GM10266 (cell line): Measurements from ENCODE around the gene TXLNG.

Experiments
- DNase-seq: peaks from one replicate; pipeline ENCODE4 v3.0.0; 2012; ENCODE audit errors: extremely low spot score
- CTCF ChIP-seq: IDR thresholded peaks from 2 replicates; pipeline ENCODE4 v1.5.1; 2012; ENCODE audit warnings: mild to moderate bottlenecking, low read depth; ENCODE audit not compliant: control insufficient read depth, insufficient read depth; ENCODE audit errors: missing control alignments

TXLNG gene

GRCh38 chrX:16838202-16839066 lies 52.2 kb downstream of the TXLNG start:
- DNase-seq: no peak
- TF ChIP-seq CTCF: no peak

- no peak for TF ChIP-seq CTCF
- DNase-seq: no peak
Measured at GRCh38 chrX:16839219-16839851, 53.1 kb downstream of the TXLNG start.

GRCh38 chrX:16839852-16840460 lies 53.7 kb downstream of the TXLNG start:
- no peak for DNase-seq
- no peak for TF ChIP-seq CTCF

- no peak for TF ChIP-seq CTCF
- DNase-seq: no peak
Measured at GRCh38 chrX:16842684-16843083, 56.4 kb downstream of the TXLNG start.

GRCh38 chrX:16843208-16843909 lies 57.1 kb downstream of the TXLNG start:
- TF ChIP-seq CTCF: no peak
- no peak for DNase-seq

- TF ChIP-seq CTCF: no peak
- DNase-seq: no peak
Measured at GRCh38 chrX:16845686-16846085, 59.4 kb downstream of the TXLNG start.
